DMS53 (cell line): ENCODE results near the gene LPP.

ENCODE experiments used
- DNase-seq: peaks from one replicate; lab custom pipeline; 2025; lab: John Stamatoyannopoulos, UW

The LPP gene

DNA sequence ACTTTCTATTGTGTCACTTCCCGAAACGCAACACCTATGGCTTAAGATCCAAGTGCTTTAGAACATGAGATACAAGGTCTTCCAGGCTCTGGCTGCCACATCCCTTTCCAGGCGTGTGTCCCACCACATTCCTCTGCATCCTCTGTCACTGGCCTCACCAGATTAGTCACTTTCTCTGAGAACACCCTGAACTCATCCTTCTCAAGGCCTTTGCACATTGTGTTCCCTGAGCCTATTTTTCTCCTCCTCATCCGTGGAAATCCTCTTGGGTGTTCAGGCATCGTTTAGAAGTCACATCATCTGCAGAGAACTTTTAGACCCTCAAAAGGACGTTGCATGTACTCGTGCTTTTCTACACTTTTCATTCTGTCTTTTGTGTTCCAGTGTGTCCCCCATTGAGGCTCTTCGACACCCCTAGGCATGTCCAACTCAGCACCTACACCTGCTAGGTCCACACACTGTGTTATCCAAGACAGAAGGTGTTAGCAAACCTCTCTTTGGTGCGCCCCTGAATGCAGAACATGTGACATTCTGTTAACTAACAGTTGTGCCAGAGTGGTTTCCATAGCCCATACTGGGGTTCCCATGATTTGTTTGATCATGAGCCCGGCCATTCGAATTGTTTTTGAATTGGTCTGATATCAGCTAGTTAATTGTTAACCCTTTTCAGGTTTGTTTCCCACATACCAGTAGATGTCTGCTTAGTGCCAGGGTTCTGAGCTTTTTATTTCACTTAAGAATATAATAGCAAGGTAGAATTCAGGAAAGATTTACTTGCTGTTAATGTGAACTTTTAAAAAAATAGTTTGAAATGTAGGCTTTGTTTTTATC, 67.2 kb downstream of the LPP start:
- DNase-seq, result no peak

- peak; percentile 49 for DNase-seq
Observed at GRCh38 chr3:188223936-188224335, 70.0 kb downstream of the LPP start.

GRCh38 chr3:188227442-188227841, 73.5 kb downstream of the LPP start:
- DNase-seq, result no peak

DNA sequence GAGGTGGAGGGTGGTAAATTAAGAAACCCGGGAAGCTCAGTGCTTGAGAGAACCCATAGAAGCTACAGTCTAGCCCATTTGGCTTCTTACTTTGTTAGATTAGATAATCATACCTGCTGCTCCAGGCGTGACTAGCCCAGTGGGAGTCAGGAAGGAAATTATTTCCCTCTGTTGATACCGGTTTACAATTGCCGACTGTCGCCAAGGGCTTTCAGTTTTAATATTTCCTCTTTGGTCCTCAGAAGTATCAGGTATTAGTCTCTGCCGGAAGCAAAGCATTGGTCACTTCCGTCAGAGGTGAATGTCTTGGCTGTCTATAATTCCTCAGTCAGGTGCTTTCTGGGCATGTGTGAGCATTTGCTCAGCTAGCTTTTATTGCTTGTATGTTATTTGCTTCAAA, 75.2 kb downstream of the LPP start:
- DNase-seq, result no peak

DNA sequence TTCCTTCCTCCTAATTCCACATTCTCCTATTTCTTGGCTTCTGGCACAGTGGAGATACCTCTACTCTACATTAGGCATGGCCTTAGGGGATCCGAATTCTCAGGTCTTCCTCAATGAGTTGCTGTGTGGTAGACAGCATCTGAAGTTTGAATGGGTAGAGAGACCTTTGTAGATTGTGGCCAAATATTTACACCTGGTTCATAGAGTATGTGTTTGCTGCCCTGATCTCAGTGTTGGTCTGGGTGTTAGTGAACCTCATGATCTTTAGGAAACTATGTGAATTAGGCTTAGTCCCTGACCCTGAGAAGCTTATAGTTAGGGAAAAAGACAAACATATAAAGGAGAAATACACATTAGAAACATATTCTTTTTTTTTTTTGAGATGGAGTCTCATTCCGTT, 75.8 kb downstream of the LPP start:
- DNase-seq, result no peak

- no peak for DNase-seq
Observed at GRCh38 chr3:188230962-188231361, 77.0 kb downstream of the LPP start.

- DNase-seq, result no peak
Observed at GRCh38 chr3:188231456-188231855, 77.5 kb downstream of the LPP start.

GRCh38 chr3:188232656-188233055, 78.7 kb downstream of the LPP start:
- DNase-seq, result no peak

GRCh38 chr3:188233320-188233719, 79.4 kb downstream of the LPP start:
- DNase-seq, result no peak

GRCh38 chr3:188234132-188234531, 80.2 kb downstream of the LPP start:
- no peak for DNase-seq

DNA sequence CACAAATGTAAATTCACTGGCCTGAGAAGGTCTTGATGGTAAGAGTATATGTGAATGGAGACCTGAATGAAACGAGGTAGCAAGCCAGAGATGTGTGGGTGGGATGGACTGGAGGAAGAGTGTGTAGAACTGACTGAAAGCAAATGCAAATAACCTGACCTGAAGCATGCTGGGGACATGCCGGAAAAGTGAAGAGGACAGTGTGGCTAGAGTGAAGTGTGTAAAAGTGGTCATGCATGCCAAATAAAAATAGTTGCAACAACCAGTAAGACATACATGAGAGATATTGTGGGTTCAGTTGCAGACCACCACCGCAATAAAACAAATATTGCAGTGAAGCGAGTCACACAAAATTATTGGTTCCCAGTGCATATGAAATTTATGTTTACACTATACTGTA, 82.3 kb downstream of the LPP start:
- no peak for DNase-seq

GRCh38 chr3:188239035-188239434, 85.1 kb downstream of the LPP start:
- DNase-seq, result no peak

- DNase-seq, result no peak
Observed at GRCh38 chr3:188239577-188239976, 85.6 kb downstream of the LPP start.

DNA sequence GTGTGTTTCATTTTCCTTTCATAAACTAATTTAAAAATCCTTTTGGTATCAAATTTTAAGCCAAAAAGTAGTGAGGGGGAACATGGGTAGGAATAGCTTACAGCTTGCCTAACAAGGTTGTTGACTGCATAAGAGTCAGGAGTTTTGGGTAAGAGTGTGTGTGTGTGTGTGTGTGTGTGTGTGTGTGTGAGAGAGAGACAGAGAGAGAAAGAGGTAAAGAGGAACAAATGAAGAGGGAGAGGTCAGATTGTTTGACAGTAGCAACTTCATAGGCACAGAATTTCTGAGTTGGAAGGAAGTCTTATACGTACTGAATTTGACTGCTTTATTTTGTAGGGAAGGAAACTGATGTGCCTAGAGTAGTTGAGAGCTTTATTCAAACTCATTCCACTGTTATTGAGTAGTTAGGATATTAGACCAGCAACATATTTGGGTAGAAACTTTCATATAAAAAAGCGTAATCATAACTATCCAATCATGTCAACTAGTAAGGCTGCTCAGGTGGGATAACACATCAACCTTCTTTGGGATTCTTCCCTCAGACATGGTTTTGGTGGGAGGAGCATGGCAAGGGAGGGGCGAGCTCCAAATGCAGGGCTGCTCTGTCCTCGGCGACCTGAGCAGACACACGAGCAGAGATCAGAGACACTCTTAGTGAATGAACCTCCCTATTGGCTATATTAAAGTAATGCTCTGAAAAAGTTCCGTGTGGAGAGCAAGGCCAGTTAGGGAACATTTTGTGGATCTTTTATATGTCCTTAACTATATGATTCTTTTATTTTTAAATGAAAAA, 86.4 kb downstream of the LPP start:
- DNase-seq, result no peak

GRCh38 chr3:188241072-188241471, 87.1 kb downstream of the LPP start:
- DNase-seq, result no peak

DNA sequence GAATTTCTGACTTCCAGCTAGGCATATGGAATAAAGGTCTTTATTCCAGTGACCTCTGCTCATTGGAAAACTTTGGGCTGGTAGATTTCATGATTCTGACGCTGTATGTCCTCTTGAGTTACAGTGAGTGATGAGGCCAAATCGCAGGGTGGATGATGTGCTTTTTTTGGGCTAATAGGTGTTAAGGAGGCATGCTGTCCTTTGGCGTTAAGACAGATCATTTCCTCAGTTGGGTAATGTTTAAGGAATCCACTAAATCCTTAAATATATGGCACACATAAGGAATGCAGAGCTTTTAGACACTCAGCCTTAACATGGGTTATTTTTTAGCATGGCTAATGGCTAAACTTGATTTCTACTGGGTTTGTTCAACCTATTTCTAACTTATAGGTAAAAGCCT, 87.9 kb downstream of the LPP start:
- DNase-seq, result no peak

DNA sequence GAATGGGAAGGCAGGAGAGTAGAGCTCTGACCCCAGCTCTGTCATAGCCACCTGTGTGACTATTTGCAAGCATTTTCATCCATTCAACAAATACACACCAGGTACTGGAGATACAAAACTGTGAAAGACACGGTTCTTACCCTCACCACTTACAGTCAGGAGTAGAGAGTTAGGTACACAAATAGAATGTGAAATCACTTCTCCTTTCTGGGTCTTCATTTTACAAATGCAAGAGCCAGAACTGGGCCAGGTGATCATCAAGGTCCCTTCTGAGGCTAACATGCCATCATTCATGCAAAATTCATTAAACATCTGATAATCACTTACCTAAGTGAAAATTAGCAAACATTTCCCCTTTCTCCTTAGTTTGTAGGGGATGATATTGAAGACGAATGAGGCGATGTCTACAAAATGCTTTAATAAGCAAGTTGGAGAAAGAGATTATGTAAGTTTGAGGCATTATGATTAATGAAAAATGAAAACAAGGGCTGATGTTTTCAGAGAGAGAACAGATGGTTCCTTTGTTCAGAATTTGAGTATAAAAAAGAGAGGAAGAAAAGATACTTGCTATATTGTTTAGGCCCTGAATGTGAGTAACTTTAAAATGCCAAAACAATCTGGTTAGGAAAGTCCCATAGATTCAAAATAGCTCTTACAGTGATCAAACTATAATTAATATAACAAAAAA, 88.6 kb downstream of the LPP start:
- no peak for DNase-seq

DNA sequence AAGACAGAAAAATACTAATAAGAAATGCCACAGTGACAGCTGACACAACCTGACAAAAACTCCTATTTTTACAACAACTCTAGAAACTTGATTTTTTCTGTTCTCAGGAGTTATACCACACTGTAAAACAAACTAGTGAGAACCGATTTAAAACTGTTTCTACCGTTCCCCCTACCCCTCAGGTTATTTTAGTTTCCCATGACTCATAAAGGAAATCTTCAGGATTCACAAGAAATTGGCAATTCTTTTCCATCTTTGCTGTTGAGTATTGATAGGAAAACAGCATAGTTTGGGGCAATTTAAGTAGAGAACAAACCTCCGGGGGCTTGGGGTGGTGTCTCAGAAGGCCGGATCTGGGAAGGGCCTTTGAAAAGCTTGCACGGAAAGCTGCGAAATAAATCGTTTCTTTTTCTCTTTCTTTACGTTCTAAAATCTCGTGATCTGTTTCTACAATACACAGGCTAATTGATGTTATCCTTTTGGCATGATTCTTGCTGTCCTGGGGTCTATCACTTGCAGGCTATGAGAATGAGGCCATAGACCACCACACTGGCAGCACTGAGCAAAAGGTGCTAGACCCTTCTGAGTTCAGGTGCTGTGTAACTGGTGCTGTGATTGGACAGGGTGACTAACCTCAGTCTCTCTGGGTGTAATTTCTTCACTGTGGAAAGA, 89.3 kb downstream of the LPP start:
- no peak for DNase-seq

DNA sequence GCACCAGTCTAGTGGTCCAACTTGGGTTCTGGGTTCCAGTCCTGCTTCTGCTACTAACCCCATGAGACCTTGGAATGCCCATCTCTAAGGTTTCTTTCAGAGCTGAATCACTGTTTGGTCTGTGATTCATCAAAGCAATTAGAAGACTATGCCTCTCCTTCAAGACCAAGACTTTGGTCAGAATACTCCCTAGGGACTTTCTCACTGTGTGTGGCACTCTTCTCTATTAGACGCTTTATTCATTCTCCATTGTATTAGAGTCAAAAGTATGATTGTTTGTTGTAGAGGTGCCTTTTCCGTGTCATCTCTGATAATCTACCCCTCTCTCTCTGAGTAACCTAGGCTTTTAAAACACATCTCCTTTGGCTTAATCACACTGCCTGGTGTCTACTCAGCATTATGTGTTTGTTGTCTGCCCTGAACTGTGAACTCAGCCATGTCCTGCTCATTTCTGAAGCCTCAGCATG, 90.5 kb downstream of the LPP start:
- no peak for DNase-seq

GRCh38 chr3:188246905-188247304, 92.9 kb downstream of the LPP start:
- DNase-seq, result no peak

DNA sequence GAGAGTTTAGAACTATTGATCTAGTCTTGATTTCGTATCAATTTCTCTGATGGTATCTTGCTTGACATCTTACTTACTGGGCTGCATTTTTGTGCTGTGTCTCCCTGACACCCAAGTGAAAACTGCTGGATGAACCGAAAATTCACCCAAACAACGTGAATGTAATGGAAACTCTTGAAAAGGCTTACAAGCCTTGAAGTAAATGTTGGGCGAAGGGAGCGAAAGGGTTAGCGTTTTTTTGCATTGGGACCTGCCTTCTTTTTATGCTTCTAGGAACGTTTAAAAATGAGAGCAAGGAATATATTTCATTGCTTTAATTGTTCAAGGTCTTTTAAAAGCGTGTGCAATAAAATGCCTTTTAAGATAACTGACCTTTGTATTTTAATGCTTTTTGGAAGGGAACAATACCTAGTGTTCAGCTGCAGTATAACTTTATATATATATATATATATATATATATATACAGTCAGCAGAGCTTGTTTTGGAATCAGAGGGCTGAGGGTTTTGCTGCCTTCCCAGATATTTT, 94.1 kb downstream of the LPP start:
- DNase-seq, result no peak
